ENCODE measurements around the gene MUC5AC. TPM values are rescaled to one million over a fixed set of nuclear protein-coding genes. Genes with fewer than 3 reads are reported as not detected.

Gene MUC5AC
- total RNA-seq, 4 donors from 2014 or later: not detected

- peaks cover 6% of the 10 kb centered on the region for H3K27me3 ChIP-seq
- no peak overlapping the region for H3K4me3 ChIP-seq
- 73% methylated on average over 14 of the region's 17 CpGs; no CpG with 5 or more reads in 1 of the 2 donors for WGBS, 2 donors (ENCODE audit: low coverage in 1 of 2)
- H3K36me3 ChIP-seq: no peaks in the 10 kb centered on the region
- TF ChIP-seq POLR2A (IDR thresholded peaks at IDR 0.05) (no peak), POLR2AphosphoS5 (IDR thresholded peaks at IDR 0.05) (no peak), EP300 (IDR thresholded peaks at IDR 0.05; ENCODE audit: low read depth) (no peak), CTCF (IDR thresholded peaks at IDR 0.05) (no peak)
- no peak overlapping the region for H3K27ac ChIP-seq
- in situ Hi-C loops (cut with MboI; ENCODE audit: low pct_ligation_motif_present in 1 of 4, low pct_unique_long_range_greater_than_20kb in 1 of 4, low sequenced_read_pairs in 3 of 4) (no loop called here), intact Hi-C loops (cut with DNase I; ENCODE audit: low total_unique reads) (no loop called here)
- H3K4me1 ChIP-seq: no peaks in the 10 kb centered on the region
- DNase-seq: no peak
- H3K9me3 ChIP-seq: no peaks in the 10 kb centered on the region
Measured at GRCh38 chr11:1179641-1180040, 21.9 kb downstream of the MUC5AC start.

GRCh38 chr11:1180171-1180570 is 22.4 kb downstream of the MUC5AC start:
- no peaks in the 10 kb centered on the region for H3K9me3 ChIP-seq
- in situ Hi-C loops (cut with MboI; ENCODE audit: low pct_ligation_motif_present in 1 of 4, low pct_unique_long_range_greater_than_20kb in 1 of 4, low sequenced_read_pairs in 3 of 4) (no loop called here), intact Hi-C loops (cut with DNase I; ENCODE audit: low total_unique reads) (no loop called here)
- no peaks in the 10 kb centered on the region for H3K4me1 ChIP-seq
- TF ChIP-seq POLR2A (IDR thresholded peaks at IDR 0.05) (no peak), CTCF (IDR thresholded peaks at IDR 0.05) (no peak)
- peaks cover 6% of the 10 kb centered on the region for H3K27me3 ChIP-seq
- no peak overlapping the region for H3K27ac ChIP-seq
- 62% methylated on average over 8 of the region's 15 CpGs; no CpG with 5 or more reads in 1 of the 2 donors for WGBS, 2 donors (ENCODE audit: low coverage in 1 of 2)
- no peak for DNase-seq
- H3K36me3 ChIP-seq: no peaks in the 10 kb centered on the region
- no peak overlapping the region for H3K4me3 ChIP-seq

GRCh38 chr11:1180947-1181391 is 23.2 kb downstream of the MUC5AC start:
- no peak for DNase-seq
- 93% methylated on average over 28 of the region's 29 CpGs; no CpG with 5 or more reads in 1 of the 2 donors for WGBS, 2 donors (ENCODE audit: low coverage in 1 of 2)
- intact Hi-C loops (cut with DNase I; ENCODE audit: low total_unique reads): no loop called here
- TF ChIP-seq POLR2A (IDR thresholded peaks at IDR 0.05) (no peak), CTCF (IDR thresholded peaks at IDR 0.05) (no peak), EP300 (IDR thresholded peaks at IDR 0.05; ENCODE audit: low read depth) (no peak), POLR2AphosphoS5 (IDR thresholded peaks at IDR 0.05) (no peak)
- H3K27ac ChIP-seq: no peak overlapping the region
- peaks cover 6% of the 10 kb centered on the region for H3K27me3 ChIP-seq
- no peaks in the 10 kb centered on the region for H3K36me3 ChIP-seq
- H3K4me1 ChIP-seq: no peaks in the 10 kb centered on the region
- H3K4me3 ChIP-seq: no peak overlapping the region
- H3K9me3 ChIP-seq: no peaks in the 10 kb centered on the region
- in situ Hi-C loops (cut with MboI; ENCODE audit: low pct_ligation_motif_present in 1 of 4, low pct_unique_long_range_greater_than_20kb in 1 of 4, low sequenced_read_pairs in 3 of 4): no loop called here

- in situ Hi-C loops (cut with MboI; ENCODE audit: low pct_ligation_motif_present in 1 of 4, low pct_unique_long_range_greater_than_20kb in 1 of 4, low sequenced_read_pairs in 3 of 4): no loop called here
- intact Hi-C loops (cut with DNase I; ENCODE audit: low total_unique reads): no loop called here
- H3K27ac ChIP-seq: no peak overlapping the region
- no peaks in the 10 kb centered on the region for H3K9me3 ChIP-seq
- H3K27me3 ChIP-seq: peaks cover 6% of the 10 kb centered on the region
- TF ChIP-seq POLR2A (IDR thresholded peaks at IDR 0.05): no peak
- TF ChIP-seq POLR2AphosphoS5 (IDR thresholded peaks at IDR 0.05): no peak
- TF ChIP-seq EP300 (IDR thresholded peaks at IDR 0.05; ENCODE audit: low read depth): no peak
- no peak for TF ChIP-seq CTCF (IDR thresholded peaks at IDR 0.05)
- 90% methylated on average over 6 of the region's 10 CpGs; no CpG with 5 or more reads in 1 of the 2 donors for WGBS, 2 donors (ENCODE audit: low coverage in 1 of 2)
- no peak overlapping the region for H3K4me3 ChIP-seq
- no peaks in the 10 kb centered on the region for H3K4me1 ChIP-seq
- no peaks in the 10 kb centered on the region for H3K36me3 ChIP-seq
- DNase-seq: no peak
Measured at GRCh38 chr11:1181420-1181819, 23.7 kb downstream of the MUC5AC start.

Measured in transverse colon (tissue), 4 donors.